Activated CD4-positive, alpha-beta T cell treated with anti-CD3 and anti-CD28 coated beads for 1 hour (primary cell): ENCODE results near the gene EEF1AKMT4.
A peak's percentile ranks its signal among the peaks of the same experiment; 100 is the strongest.

ENCODE experiments used
- DNase-seq: peaks from one replicate; pipeline ENCODE4 v3.0.0-alpha.2; 2020

EEF1AKMT4 gene

DNA sequence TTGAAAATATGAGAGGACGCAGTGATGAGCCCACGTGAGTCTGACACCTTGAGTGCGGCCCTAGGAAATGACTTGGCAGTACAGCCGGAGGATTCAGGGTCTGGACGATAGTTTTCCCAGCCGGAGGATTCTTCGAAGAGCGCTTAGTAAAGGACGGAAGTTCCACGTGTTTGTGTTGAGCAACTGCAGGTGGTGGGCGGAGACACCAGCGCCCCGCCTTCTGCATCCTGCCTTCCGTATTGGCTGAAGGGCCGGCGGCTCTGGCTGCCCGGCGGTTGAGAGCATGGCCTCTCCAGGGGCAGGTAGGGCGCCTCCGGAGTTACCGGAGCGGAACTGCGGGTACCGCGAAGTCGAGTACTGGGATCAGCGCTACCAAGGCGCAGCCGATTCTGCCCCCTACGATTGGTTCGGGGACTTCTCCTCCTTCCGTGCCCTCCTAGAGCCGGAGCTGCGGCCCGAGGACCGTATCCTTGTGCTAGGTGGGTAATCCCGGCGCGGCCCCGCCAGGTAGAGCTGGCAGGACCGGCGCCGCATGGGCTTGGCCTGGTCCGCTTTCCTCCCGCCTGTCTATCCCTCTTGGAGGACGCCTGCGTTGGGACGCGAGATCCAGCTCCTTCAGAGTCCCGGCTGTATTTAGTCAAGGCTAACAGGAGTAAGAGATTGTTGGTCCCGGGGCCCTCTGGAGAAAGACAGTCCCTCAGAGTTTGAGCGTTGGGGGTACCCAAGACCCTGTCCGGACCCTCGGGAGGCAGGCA lies at the start of gene EEF1AKMT4:
EEF1AKMT4 (plus strand) TSS at position 261 of the 755 bp plus-strand sequence; CDS start at position 284, 23 bp downstream.
- peak; percentile 92 for DNase-seq

DNA sequence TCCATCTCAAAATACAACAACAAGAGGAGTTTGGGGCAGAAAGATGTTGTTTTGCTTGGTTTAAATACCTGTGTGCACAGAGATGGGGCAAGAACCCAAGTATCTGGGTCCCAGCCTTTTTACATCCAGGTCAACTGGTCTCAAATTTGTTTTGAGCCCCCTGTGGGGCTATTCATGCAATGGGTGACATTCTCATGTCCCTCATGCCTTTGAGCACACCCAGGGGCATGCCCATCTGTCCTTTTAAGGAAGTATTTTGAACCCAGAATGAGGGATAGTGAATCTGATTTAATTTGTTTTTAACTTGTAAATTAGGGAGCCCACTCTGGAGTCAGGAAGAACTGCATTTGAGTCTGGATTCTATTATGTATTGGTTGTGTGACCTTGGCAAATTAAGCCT lies 48.6 kb upstream of the EEF1AKMT4 start:
- DNase-seq, result no peak

DNA sequence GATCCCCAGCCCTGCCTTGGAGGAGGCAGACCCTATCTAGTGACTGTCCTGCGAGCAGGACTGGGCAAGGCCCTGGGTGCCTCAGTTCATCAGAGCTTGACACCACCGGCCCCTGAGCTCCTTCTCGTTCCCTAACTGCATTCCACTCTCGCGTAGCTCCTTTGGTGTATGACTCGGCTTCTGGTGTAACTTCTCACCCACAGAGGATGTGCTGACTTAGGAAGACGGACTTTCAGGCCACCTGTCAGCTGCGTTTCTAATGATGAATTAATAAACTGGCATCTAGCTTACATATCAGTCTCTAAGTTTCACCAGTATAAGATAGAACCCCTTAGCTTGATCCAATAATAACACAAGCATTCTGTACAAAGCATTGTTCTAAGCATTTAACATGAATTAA lies 45.9 kb upstream of the EEF1AKMT4 start:
- no peak for DNase-seq

DNA sequence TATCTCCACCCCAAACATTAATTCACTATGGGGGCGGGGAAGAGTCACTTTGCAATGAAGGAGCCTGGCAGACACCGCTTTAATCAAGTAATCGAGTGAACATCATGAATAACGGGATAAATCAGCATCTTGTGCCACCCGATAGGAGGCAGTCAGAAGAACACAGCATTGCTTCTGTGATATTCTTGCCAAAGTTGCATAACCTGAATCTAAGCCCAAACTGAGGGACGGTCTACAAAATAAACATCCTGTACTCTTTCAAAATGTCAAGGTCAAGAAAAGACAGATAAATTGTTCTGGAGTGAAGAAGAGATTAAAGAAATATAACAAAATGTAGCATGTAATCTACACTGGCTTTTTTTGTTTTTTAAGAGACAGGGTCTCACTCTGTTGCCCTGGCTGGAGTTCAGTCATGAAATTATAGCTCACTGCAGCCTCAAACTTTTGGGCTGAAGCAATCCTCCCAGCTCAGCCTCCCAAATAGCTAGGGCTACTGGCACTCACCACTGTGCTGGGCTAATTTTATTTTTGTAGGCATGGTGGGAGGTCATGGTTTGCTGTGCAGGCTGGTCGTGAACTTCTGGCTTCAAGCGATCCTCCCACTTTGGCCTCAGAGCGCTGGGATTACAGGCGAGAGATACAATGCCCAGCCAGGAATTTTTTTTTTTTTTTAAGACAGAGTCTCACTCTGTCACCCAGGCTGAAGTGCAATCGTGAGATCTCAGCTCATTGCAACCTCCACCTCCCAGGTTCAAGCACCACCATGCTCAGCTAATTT lies 40.1 kb upstream of the EEF1AKMT4 start:
- DNase-seq, result no peak

DNA sequence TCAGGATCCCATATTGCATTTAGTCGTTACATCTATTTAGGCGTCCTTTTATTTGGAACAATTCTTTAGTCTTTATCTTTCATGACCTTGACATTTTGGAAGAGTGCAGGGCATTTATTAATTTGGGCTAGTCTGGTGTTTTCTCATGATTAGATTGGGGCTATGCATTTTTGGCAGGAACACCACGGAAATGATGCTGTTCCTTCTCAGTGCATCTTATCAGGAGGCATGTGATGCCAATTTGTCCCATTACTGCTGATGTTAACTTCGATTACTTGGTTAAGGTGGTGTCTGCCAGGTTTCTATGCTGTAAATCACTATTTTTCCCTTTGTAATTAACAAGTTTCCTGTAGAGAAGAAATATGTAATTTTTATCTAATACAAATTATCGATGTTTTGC lies 38.2 kb upstream of the EEF1AKMT4 start:
- DNase-seq, result no peak

DNA sequence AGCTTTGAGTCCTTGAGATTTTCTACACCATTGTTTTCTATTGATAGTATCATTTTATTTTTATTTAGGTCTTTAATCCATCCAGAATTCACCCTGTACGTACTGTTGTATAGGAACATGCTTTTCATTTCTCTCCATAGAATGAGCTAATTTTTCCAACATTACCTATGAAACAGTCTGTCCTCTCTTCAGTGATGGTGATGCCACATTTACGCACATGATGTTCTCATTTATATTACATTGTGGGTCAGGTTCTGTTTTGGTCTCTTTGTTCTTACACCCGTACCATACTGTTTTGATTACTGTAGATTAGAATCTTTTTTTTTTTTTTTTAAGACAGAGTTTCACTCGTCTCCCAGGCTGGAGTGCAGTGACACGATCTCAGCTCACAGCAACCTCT lies 37.8 kb upstream of the EEF1AKMT4 start:
- DNase-seq, result no peak

DNA sequence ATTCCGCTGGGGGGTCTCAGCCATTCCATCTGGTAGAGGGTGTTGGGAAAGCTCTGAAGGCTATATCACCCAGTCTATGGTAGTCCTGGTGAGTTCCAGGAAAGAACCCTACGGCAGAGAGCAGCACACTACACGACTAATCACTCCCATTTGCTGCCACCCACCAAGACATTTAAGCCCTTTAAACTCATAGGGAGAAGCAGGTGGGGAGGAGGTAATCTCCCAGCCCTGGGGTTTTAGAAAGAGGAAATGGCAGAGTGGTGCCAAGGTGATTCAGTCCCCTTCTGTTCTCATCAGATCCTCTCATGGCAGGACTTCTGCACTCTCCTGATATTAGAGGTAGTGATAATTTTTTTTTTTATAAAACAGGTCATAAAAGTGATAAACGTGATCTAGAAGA lies 30.7 kb upstream of the EEF1AKMT4 start:
- DNase-seq, result no peak

DNA sequence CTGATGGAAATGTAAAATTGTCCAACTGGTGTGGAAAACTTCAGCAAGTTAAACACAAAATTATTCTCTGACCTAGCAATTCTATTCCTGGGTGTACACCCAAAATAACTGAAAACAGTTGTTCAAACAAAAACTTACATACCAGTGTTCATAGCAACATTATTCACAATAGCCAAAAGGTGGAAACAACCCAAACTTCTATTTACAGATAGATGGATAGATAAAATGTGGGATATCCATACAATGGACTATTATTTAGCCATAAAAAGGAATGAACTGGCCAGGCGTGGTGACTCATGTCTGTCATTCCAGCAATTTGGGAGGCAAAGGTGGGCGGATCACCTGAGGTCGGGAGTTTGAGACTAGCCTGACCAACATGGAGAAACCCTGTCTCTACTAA lies 27.0 kb upstream of the EEF1AKMT4 start:
- no peak for DNase-seq

DNA sequence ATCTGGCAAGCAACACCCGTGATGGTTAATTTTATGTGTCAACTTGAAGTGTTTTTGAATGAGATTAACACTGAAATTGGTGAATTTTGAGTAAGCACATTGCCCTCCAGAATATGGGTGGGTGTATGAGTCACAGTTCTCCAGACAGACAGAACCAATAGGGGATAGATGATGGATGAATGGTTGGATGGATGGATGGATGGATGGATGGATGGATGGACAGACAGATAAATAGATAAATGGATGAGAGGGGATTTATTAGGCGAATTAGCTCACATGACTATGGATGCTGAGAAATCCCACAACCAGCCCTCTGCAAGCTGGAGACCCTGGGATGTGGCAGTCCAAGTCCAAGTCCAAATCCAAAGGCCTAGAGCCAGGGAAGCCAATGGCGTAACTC lies 25.5 kb upstream of the EEF1AKMT4 start:
- no peak for DNase-seq

DNA sequence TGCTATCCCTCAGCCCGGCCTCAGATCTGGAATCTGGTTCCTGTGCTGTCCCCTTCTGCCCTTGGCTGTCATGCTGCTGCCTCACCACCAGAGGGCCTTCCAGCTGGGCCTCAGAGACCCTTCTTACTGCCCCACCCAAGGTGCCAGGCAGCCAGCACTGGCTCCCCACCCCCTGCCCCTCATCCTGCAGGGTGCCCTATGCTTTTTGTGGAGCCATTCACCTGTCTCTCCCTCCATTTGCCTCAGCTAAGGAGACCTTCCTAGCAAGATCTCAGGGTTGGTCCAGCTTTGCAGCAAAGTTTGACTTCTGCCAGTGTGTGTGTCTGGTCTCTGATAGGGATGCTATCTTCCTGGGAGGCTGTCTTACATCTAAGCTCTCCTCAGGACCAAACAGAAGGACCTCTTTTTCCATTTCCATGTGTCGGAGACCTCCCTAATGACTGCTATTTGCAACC lies 22.0 kb upstream of the EEF1AKMT4 start:
- peak; percentile 35 for DNase-seq

DNA sequence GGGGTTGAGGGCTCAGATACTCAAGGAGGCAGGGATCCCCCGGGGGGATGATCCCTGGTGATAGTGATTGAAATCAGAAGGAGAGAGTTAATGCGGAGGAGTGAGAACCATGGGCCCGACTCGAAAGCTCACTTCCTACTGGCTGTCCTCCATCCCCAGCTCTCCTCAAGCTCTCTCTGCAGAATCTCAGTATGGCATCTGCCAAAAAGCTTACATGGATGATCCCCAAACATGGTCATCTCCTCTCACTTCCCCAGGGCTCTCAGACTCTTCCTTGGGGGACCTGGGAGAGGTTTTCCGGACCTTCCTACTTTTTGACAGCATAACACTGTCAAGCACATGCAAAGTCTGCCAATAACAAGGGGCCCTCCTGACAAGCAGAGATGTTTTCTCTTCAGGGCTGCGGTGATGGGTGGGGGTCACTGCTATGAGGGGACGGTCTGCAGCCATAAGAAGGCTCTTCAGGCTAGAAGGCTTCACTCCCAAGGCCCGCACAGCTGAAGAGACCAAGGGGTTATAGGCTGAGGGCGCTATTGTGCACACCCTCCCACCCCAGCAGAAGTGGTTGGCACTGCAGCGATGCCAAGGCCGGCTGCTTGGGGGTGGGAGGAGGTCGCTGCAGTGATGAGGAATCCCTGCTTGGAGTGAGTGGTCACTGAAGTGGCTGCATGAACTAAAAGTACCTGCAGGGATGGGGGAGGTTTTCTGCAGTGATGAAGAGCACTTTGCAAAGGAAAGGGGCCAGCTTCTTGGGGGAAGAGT lies 20.9 kb upstream of the EEF1AKMT4 start:
- DNase-seq, result no peak

DNA sequence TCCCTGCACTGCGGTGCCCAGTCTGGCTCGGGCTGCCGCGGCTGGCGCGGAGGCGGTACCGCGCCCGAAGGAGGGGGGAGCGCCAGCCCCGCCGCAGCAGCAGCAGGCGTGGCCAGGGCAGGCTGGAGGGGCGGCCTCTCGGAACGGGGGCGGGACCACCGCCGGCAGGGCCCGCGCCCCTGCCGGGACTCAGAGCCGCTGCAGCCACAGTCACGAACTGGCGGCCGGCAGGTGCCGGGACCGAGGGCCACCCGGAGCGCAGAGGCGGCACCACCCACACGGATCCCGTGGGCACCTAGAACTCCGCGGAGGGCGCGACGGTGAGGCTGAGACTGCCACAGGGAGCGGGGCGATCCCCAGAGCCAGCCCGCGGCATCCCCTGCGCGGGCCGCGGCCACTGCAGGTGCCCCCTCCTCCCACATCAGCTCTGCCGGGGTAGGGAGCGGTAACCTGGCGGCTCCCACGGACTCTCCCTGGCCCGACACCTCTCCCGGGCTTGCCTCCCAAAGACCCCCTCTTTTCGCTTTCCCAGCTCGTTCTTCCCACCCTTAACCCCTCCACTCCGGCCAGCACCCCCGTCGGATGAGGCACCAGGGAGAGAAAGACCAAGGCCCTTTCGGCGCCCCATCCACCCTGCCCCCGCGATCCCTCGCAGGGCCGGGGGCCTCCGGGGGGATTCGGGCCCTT lies 19.9 kb upstream of the EEF1AKMT4 start, which contains the start of gene VWA5B2:
VWA5B2 (plus strand) TSS at position 192 of the 687 bp plus-strand sequence. CDS start 944 bp downstream, outside the sequence.
- DNase-seq, result peak; percentile 56

DNA sequence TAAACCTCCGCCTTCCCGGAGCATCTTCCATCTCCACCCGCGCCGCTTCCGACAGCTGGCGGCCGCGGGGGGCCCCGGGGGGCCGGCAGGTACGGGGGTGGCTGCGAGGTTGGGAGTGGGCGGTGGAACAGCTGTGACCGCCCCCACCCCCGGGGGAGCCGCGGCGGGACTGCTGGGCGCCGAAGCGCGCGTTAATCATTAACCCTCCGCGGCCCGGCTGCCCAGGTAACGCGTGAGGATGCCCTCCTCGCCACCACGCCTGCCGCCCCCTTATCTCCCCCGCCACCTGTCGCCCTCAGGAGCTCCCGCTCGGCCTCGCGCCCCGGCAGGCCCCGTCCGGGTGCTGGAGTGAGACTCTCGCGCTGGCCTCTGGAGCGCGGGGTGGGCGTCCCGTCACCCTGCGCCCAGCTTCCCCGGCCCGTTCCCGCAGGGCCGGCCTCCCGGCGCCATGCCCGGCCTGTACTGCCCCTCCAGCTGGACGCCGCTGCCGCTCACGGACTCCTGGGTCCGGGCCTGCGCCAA lies 19.3 kb upstream of the EEF1AKMT4 start:
- no peak for DNase-seq

DNA sequence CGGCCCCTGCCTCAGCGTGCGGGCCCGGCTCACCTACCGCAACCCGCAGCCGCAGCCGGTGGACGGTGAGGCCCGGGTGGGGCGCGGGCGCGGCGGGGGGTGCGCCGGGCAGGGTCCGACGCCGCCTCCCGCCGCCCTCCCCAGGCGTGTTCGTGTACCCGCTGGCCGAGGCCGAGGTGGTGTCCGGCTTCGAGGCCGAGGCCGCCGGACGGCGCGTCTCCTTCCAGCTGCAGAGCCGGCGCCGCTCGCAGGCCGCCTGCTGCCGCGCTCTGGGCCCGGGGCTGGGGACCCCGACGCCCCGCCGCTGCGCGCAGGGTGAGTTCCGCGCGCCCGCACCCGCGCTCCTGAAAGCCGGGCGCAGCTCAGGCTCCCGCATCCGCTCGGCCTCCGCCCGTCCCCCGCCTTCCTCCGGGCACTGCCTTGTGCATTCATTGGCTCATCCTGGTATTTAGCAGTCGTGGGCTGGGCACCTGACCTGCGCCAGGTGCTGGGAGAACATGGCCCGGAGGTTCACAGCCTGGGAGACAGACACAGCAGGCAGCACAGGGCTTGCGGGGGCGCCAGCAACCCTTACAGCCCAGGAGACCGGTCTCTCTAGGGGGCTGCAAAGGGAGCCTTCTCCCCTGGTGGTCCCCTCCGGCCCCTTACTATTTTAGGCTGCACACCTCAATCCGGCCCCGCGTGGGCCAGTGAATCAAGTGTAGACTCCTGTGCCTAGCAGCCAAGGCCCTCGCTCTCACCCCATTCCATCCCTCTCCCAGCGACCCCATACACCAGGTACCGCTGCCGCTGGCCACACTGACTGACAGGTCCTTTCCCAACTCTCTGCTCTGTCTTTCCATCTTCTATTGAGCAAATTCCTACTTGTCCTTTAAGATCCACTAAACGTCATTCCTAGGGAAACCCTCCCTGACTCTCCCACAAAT lies 18.6 kb upstream of the EEF1AKMT4 start:
- DNase-seq, result no peak

DNA sequence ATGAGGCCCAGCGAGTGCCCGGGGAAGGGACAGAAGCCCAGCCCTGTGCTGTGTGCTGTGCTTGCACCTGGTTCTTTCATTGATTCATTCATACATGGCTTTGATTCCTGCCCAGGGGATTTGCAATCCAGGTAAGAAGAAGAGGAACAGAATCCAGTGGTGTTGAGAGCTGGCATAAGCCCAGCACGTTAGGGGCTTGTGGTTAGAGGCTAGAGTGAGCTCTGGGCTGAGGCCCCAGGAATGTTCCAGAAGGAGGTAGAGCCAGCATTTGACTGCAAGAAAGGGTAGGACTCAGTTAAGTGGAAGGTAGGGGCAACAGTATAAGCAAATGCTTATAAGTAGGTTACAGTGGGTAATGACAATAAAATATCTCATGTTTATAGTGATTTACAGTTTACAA lies 17.8 kb upstream of the EEF1AKMT4 start:
- no peak for DNase-seq

DNA sequence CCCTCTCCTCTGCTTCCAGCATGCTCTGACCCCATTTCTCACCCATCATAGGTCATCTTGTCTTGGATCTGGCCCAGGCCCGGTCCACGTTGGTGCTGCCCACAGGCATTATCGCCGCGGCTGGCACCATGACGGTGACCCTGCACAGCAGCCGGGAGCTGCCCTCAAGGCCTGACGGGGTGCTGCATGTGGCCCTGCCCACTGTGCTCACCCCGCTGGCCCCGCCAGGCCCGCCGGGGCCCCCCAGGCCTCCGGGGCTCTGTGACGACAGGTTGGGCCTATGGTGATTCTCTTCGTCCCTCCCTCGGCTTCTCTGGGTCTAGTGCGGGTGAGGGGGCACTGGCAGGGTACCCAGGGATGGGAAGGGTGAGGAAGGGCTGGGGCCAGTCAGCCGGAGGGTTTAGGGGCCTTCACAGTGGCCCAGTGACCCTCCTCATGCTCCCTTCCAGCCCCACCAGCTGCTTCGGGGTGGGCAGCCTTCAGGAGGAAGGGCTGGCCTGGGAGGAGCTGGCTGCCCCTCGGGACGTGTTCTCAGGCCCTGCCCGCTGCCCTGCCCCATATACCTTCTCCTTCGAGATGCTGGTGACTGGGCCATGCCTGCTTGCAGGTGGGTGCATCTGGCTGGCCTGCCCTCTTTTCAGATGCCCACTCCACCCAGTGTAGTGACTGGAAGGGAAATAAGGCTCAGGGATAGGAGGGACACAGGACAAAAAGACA lies 16.2 kb upstream of the EEF1AKMT4 start:
- no peak for DNase-seq

DNA sequence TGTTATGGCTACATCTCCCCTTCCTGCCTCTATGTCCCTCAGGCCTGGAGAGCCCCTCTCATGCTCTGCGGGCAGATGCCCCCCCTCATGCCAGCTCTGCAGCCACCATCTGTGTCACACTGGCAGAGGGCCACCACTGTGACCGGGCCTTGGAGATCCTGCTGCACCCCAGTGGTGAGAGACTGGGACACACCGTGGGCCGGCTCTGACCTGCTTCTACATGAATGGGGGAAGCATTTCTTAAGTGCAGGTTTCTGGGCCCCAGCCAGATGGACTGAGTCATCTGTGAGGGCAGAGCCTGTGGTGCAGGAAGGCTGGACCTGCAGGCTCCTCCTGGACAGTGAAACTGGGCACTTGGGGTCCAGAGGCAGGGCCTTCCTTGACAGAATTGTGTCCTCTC lies 15.2 kb upstream of the EEF1AKMT4 start:
- no peak for DNase-seq

DNA sequence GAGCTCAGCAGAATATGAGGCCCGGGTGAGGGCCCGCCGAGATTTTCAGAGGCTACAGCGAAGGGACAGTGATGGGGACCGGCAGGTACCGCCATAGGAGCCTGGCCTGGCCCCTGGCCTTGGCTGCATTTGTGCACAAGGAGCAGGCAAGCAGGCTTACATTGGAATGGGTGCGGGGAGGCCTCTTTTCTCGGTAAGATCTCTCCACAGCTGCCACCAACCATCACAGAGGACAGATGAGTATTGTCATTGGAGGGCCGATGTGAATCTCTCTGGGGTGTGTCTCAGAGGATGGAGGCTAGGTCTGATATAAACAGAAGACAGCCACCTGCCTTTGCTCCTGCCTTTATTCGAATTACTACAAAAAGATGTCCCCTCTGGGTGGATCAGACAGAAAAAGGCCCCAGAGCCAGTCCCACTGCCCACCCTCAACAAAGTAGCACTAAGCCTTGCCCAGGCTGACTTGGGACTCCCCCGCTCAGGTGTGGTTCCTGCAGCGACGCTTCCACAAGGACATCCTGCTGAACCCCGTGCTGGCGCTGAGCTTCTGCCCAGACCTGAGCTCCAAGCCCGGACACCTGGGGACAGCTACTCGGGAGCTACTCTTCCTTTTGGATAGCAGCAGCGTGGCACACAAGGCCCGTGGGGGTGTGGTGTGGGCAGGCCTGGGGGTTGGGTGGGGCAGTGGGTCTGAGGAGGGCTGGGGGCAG lies 14.6 kb upstream of the EEF1AKMT4 start:
- DNase-seq, result no peak

DNA sequence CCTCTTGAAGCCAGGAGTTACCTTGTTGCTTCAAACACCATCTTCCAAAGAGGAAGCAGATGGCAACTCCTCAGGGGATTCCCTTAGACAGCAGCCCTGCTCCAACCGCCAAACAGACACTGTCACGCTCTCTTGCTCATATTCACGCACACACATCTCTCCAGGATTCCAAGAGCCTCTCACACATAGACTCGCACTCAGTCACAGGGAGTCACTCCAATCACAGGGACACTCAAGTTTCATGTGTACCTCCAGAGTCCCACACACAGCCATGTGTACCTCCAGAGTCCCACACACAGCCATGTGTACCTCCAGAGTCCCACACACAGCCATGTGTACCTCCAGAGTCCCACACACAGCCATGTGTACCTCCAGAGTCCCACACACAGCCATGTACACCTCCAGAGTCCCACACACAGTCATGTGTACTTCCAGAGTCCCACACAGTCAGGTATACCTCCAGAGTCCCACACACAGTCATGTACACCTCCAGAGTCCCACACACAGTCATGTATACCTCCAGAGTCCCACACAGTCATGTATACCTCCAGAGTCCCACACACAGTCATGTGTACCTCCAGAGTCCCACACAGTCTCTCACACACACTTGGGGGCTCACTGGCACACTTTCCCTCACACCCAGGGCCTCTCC lies 14.0 kb upstream of the EEF1AKMT4 start:
- DNase-seq, result no peak
